Jurkat, Clone E6-1 (cell line): ENCODE measurements around the gene TXNIP.

ENCODE experiments used
- DNase-seq: peaks from one replicate; pipeline ENCODE4 v3.0.0-alpha.2; 2011; ENCODE audit warnings: low read depth, low spot score
- H3K4me3 ChIP-seq: 2 replicates; pipeline ENCODE4 v1.5.1; 2011; ENCODE audit warnings: mild to moderate bottlenecking, low read length, control low read depth, moderate library complexity

TXNIP gene

DNA sequence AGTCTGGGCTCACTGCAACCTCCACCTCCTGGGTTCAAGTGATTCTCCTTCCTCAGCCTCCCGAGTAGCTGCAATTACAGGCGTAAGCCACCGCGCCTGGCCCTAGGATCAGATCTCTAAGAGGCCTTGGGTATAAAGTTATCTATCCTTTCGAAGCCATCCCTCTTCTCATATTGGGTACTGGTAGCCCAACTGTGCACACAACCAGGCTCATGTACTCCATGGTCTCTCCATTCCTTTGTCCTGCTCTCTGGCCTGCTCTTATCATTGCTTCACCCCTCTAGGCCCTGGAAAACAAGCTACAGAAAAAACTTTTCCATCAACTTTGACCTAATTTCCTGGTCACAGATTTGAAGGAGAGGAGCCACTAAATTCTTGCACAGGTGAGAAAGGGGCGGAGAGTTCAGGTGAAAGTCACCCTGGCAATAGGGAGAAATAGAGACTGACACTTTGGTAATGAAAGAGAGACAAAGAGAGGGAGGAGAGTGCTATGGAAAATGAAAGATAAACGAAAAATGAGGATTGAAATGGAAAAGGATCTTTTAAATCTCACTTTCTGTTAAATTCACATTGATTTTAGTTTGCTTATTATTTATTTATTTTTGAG is 6.0 kb downstream of the TXNIP start:
- DNase-seq: no peak
- no peak overlapping the region for H3K4me3 ChIP-seq

DNA sequence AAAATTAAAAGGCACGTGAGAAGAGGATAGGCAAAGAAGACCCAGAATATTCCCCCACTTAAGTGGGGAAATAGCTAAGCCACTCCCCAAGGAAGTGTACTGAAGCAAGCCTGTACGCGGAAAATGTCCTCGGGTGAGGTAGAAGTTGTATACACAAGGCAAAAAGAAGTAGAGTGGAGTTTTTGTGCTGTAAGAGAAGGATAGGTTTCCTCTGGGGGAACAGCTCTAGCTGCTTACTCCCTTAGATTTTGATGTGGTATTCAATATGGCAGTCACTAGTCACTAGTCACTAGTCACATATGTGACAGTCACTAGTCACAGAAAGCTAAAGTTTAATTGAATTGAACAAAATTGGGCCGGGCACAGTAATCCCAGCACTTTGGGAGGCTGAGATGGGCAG is 7.6 kb downstream of the TXNIP start:
- H3K4me3 ChIP-seq: no peak overlapping the region
- DNase-seq: no peak

GRCh38 chr1:145987926-145988325 is 8.5 kb downstream of the TXNIP start:
- no peak overlapping the region for H3K4me3 ChIP-seq
- no peak for DNase-seq

- no peak overlapping the region for H3K4me3 ChIP-seq
- no peak for DNase-seq
Measured at GRCh38 chr1:145986551-145986950, 9.8 kb downstream of the TXNIP start.

DNA sequence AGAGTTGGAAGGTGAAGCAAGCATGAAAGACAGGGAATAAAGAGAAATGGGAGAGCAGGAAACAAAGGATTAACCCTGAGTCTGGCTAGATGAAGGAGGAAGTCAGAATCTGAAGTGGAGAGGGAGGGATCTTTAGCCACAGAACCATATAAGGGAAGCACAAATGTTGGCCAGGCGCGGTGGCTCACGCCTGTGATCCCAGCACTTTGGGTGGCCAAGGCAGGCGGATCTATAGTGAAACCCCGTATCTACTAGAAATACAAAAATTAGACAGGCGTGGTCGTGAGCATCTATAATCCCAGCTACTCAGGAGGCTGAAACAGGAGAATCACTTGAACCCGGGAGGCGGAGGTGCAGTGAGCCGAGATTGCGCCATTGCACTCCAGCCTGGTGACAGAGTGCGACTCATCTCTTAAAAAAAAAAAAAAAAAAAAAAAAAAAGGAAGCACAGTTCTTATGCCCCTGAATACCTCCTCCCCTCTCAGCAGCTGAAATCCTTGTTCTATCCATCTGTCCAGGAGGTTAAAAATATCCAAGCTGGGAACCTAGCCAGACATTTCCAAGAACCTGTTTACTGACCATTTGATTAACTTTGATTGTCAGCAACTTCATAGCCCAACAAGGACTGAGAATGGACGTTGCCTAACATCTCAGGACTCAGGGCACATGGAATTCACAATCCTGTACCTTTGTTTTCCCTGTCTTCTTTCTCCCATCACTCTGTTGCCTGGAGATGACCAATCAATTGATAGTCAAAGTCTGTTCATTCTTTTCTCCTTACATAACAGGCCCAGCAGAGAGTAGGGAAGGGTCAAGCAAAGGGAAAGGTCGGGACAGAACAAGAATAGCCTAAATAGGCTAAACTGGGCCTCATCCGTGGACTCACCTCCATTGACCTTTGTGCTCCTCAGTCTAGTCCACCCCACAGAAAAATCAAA is 10.6 kb downstream of the TXNIP start:
- H3K4me3 ChIP-seq: no peak overlapping the region
- no peak for DNase-seq

DNA sequence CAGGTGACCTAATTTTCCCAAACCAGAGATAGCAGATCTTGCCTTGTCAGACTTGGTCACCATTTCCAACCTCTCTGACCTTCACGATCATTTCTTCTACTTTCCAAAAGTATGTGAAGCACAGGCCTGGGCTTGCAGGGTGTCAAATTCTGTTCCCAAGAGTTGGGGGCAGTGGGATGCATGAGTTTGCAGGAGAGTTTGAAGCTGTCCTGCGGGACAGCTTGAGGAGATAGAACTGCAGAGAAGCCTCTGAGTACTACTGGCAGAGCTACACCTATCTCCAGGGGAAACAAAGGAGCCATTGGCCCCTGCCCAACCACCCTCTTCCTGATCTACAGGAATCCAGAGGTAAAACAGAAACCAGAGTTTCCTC is 11.3 kb downstream of the TXNIP start:
- no peak overlapping the region for H3K4me3 ChIP-seq
- no peak for DNase-seq

GRCh38 chr1:145983960-145984830 is 12.2 kb downstream of the TXNIP start:
- no peak for DNase-seq
- H3K4me3 ChIP-seq: no peak overlapping the region

DNA sequence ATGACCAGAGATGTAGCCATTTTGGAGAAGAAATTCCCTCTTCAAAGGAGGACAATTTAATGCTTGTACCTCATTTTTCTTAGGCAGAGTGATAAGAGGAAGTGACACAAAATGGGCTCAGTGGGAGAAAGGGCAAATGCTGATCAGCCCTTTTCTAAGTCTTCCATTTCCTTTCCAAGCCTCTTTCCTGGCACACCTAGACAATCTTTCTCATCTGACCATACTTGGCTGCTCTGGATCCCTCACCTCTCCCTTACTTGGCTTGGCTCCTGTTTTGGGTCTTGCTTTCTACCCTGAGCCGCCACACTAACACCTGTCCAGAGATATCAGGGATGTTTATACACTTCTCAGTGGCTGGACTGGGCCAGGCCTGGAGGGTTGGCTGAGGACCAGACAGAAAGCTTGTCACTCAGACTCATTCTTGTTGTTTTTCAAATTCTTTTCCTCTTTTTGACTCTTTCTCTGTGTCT is 13.1 kb downstream of the TXNIP start:
- H3K4me3 ChIP-seq: no peak overlapping the region
- no peak for DNase-seq

- DNase-seq: no peak
- no peak overlapping the region for H3K4me3 ChIP-seq
Measured at GRCh38 chr1:145982010-145982723, 14.2 kb downstream of the TXNIP start.

GRCh38 chr1:145980457-145980994 is 15.9 kb downstream of the TXNIP start:
- no peak for DNase-seq
- H3K4me3 ChIP-seq: no peak overlapping the region

- DNase-seq: no peak
- H3K4me3 ChIP-seq: no peak overlapping the region
Measured at GRCh38 chr1:145979746-145980456, 16.5 kb downstream of the TXNIP start.

- peak; percentile 87 for DNase-seq
- peak overlapping the region; percentile 1; the same call in 1 of the 2 replicates for H3K4me3 ChIP-seq
Measured at GRCh38 chr1:145978854-145979745, 17.3 kb downstream of the TXNIP start.

DNA sequence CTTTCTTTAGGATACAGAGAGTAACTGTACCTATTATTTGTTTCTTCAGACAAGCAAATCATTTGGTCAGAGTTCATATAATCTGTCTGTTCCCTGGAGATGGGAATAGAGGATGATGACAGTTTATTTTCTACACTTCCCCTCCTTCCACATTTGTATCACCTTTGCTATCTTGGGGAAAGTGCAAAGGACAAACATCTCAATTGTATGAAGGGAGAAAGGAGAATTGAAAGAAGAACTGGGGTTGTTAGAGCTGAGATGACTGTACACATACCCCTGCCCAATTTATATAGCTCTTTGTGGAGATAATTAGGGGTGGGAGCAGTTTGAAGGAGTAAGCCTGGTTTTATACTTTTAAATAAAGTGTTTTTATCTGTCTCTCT is 17.9 kb downstream of the TXNIP start:
- no peak overlapping the region for H3K4me3 ChIP-seq
- DNase-seq: no peak

- peak; percentile 78 for DNase-seq
- no peak overlapping the region for H3K4me3 ChIP-seq
Measured at GRCh38 chr1:145977486-145978470, 18.6 kb downstream of the TXNIP start.

DNA sequence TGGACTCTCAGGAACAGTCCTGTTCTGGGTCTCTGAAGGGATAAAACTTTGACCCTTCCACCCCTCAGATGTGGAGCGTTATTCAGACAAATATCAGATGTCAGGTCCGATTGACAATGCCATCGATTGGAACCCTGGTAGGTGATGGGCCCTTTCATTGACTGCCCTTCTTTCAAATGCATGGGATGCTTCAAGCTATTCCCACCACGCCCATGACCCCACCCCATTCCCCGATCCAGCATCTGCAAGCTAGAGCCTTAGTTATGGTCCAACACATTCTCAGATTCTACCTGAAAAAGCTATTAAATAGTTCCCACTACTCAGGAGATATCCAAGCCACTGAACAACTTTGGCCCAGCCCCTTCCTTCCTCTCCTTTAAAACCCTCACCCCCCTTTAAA is 19.4 kb downstream of the TXNIP start:
- DNase-seq: no peak
- H3K4me3 ChIP-seq: no peak overlapping the region

- no peak for DNase-seq
- no peak overlapping the region for H3K4me3 ChIP-seq
Measured at GRCh38 chr1:145975216-145975615, 21.2 kb downstream of the TXNIP start.
